GM18520 (cell line): Measurements from ENCODE around the gene CHCT1.
A peak's percentile ranks its signal among the peaks of the same experiment; 100 is the strongest.
"Not testable (repeated sequence)": the region's sequence is repeated elsewhere in the genome, so short reads cannot be mapped to it uniquely, and the experiment has no call there.

Experiments used
- ATAC-seq: cut with Tn5 transposase; IDR thresholded peaks from one replicate; pipeline ENCODE4 v1.9.1; 2021; ENCODE audit not compliant: unreplicated experiment

Gene CHCT1

GRCh38 chr17:60398227-60398959 lies 23.9 kb upstream of the CHCT1 start:
- ATAC-seq = peak; percentile 49

- ATAC-seq = no peak
Observed at GRCh38 chr17:60401819-60402218, 20.5 kb upstream of the CHCT1 start.

DNA sequence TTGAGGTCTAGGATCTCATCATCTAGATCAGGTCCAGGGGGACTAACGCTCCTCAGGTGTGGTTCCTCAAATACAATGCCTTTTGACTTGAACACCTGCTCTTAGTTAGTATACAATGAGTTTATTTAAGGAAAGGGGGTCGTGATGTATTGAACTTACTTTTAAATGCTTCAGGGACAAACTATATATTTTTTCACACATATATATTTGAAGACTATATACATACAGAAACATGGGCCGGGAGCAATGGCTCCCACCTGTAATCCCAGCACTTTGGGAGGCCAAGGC lies 18.8 kb upstream of the CHCT1 start:
- ATAC-seq = no peak

DNA sequence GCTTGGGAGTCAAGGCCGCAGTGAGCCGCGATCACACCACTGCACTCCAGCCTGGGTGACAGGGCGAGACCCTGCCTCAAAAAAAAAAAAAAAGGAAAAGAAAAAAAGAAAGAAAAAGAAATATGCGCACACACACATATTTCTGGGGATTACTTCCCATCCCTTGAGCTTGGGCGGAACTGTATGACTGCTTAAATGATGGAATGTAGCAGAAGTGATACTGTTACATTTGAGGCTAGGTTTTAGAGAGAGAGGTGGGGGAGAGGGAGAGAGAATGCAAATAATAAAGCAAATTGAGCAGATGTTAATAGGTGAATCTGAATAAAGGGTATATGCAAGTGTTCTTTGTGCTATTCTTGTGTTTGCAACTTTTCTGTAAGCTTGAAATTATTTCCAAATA lies 18.3 kb upstream of the CHCT1 start:
- no peak for ATAC-seq

DNA sequence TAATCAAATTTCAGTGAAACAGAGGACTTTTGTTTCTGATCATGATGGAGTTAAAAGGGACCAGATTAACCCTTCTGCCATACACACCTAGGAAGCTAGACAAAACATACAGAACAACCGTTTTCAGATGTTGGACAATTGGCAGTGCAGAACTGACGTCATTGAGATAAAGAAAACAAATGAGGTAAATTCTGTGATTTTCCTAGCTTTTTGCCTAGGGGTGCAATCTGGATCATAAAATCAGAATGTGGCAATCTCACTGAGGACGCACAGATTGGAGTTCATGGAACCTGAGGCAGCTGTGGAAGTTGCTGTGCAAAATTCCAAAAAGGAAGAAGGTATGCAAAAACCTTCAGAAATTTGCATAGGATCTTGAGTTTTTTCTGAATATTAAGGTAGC lies 15.4 kb upstream of the CHCT1 start:
- no peak for ATAC-seq

GRCh38 chr17:60410001-60410400 lies 12.3 kb upstream of the CHCT1 start:
- no peak for ATAC-seq

GRCh38 chr17:60412701-60413100 lies 9.6 kb upstream of the CHCT1 start:
- no peak for ATAC-seq

DNA sequence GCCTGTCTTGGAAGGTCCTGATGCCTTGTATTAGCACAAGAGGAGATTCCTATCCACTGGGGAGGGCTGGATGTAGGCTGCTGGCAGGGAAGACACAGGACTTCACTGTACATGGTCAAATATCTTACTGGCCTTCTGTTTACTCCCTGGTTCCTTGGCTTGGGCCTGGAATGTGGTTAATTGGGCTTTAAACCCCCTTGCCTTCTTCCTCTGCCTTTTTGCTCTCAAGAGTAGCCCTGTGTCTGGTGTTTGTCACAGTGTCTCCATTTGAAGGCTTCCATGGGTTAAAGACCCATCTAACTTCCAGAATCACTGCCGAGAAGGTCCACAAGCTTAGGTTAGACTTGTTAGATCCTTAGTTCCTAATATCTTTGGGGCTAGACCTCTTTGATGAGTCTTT lies 7.1 kb upstream of the CHCT1 start:
- no peak for ATAC-seq

DNA sequence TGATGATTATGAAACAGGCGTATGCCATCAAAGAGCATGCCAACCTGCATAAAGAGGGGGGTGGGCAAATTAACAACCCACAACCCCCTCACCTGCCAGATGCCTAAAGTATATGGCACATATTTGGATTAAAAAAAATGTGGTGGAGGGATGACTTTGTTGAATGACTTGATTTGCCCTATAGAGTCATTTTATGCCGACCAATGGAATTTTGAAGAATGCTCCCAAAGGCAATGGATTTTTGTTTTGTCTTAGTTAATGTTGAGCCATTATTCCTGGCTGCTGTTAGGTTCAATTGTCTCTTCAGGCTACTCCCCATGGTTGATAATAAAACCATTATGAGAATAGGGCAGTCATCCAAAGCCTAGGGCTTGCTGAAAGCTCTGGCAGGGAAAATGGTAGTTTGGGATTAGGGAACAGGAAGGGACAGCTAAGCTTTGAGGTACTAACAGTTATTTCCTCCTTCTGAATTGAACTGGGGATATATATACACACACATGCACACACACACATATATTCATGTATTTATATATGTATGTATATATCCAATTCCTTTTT lies 5.8 kb upstream of the CHCT1 start:
- ATAC-seq = no peak

GRCh38 chr17:60419003-60419402 lies 3.3 kb upstream of the CHCT1 start:
- ATAC-seq = not testable (repeated sequence)

DNA sequence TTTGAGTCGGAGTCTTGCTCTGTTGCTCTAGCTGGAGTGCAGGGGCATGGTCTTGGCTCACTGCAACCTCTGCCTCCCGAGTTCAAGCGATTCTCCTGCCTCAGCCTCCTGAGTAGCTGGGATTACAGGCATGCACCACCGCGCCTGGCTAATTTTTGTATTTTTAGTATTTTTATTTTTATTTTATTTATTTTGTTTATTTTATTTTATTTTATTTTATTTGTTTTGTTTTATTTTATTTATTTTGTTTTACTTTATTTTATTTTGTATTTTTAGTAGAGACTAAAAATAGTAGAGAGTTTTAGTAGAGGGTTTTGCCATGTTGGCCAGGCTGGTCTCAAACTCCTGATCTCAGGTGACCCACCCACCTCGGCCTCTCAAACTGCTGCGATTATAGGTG lies 2.4 kb upstream of the CHCT1 start:
- ATAC-seq = not testable (repeated sequence)

GRCh38 chr17:60421273-60422161 lies 772 bp upstream of the CHCT1 start:
- peak; percentile 78 for ATAC-seq

DNA sequence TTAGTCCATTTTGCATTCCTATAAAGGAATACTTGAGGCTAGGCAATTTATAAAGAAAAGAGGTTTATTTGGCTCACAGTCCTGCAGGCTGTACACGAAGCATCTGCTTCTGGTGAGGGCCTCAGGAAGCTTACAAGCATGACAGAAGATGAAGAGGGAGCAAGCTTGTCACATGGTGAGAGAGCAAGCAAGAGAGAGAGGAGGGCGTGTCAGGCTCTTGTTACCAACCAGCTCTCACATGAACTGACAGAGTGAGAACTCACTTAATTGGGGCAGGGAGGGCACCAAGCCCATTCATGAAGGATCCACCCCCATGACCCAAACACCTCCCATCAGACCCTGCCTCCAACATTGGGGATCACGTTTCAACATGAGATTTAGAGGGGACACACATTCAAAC lies 1.6 kb downstream of the CHCT1 start:
- no peak for ATAC-seq

DNA sequence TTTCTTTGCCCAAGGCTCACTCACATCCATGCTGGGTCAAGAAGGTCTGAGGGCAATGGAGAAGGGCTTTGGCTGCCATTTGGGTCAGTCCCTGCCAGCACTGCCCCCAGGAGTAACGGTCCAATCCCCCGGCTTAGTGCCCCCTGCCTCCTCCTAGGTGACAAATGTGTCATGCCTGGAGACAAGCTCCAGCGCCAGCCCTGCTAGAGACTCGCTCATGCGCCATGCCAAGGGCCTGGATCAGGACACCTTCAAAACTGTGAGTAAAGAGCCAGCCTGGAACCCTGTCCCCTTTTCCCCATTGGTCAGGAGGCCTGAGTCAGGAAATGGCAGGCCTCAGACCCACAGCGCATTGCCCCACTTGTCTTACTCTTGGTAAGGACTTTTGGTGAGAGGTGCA lies 3.3 kb downstream of the CHCT1 start:
- ATAC-seq = no peak

- no peak for ATAC-seq
Observed at GRCh38 chr17:60426596-60426995, 4.3 kb downstream of the CHCT1 start.

DNA sequence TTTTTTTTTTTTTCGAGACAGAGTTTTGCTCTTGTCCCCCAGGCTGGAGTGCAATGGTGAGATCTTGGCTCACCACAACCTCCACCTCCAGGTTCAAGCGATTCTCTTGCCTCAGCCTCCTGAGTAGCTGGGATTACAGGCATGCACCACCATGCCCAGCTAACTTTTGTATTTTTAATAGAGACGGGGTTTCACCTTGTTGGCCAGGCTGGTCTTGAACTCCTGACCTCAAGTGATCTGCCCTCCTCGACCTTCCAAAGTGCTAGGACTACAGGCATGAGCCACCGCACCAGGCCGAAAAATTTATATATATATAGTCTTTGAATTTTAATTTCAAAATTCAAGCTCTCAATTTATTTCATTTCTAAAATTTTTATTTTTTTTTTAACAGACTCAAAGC lies 6.2 kb downstream of the CHCT1 start:
- not testable (repeated sequence) for ATAC-seq

GRCh38 chr17:60430561-60430960 lies 8.3 kb downstream of the CHCT1 start:
- ATAC-seq = not testable (repeated sequence)

DNA sequence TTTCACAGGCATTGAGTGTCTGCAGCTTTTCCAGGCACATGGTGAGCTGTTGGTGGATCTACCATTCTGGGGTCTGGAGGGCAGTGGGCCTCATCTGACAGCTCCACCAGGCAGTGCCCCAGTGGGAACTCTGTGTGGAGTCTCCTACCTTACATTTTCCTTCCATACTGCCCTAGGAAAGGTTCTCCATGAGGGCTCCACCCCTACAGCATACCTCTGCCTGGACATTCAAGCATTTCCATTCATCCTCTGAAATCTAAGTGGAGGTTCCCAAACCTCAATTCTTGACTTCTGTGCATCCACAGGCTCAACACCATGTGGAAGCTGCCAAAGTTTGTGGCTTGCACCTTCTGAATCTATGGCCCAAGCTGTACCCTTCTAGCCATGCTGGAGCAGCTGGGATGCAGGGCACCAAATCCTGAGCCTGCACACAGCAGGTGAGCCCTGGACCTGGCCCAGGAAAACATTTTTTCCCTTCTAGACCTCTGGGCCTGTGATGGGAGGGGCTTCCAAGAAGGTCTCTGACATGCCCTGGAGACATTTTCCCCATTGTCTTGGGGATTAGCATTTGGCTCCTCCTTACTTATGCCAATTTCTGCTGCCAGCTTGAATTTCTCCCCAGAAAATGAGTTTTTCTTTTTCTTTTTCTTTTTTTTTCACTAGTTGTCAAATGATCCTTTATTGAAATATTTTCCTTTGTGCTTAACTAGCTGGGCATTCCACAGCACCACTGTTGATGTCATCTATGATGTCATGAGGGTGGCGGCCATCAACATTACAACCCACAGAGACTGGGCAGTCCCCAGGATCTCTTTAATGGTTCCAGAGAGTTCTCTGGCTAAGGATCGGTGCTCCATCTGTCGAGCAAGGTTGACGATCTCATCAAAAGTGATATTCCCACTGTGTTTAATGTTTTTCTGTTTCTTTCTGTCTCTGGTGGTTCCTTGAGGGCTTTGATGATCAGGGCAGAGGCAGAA lies 11.0 kb downstream of the CHCT1 start:
- ATAC-seq = not testable (repeated sequence)

GRCh38 chr17:60435244-60436167 lies 13.2 kb downstream of the CHCT1 start:
- no peak for ATAC-seq

- ATAC-seq = no peak
Observed at GRCh38 chr17:60436676-60437075, 14.4 kb downstream of the CHCT1 start.
